NCI-H524 treated with DMSO at 0.1 percent for 48 hours (cell line): ENCODE measurements around the gene PKNOX2.
A peak's percentile ranks its signal among the peaks of the same experiment; 100 is the strongest.

ENCODE experiments used
- DNase-seq: peaks from one replicate; lab custom pipeline; 2025; lab: John Stamatoyannopoulos, UW

The PKNOX2 gene

GRCh38 chr11:125286486-125286885 is 121.9 kb downstream of the PKNOX2 start:
- no peak for DNase-seq

DNA sequence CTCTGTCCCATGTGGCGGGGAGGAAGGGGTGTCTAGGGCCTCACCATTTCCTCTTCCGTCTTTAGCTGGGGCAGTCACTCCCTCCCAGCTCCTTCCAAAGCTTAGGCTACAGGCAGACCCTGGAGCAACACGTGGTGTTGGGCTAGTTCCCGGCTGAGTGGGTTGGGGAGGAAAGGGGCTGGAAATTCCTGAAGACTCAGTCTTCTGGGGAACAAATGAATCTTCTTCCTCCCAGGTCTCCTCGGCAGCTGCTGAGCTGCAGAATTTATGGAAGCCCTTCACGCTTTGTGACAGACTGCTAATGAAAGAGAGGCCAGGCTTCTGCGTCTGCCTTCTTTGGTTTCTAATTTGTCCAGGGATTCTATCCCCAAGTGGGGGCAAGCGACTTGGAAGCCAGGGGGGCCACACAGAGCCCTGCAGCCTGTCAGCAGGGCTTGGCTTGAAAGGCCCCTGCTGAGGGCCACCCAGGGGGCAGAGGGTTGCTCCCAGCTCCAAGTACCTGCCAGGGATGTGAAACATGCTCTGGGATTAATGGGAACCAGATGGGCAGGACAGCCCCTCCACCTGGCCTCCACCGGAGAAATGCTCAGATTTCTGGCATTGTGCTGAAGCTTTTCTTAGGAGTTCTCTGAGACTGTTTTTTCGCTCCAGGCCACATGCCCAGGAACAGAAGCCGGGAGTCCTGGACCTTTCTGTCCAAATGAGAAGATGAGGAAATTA is 123.1 kb downstream of the PKNOX2 start:
- peak; percentile 73 for DNase-seq

- no peak for DNase-seq
These were observed 125.0 kb downstream of the PKNOX2 start for GRCh38 chr11:125289419-125290098.

DNA sequence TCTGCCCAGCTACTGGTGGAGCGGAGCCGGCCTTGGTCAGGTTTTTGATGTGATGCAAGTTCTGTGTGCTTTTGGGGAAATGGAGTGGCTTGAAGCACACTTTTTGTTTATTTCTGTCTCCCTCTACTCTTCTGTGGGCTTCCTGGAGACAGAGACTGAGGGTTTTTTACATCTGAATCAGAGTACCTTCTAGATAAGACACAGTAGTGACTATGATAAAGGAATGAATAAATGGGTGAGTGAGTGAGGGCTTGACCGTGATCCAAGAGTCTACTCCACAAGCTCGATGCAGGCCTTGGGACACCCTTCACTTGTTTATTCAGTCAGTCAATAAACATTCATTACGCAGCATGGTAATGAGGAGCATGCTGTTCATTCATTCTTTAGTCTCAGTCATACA is 125.7 kb downstream of the PKNOX2 start:
- DNase-seq = no peak

- DNase-seq = no peak
These were observed 127.5 kb downstream of the PKNOX2 start for GRCh38 chr11:125292100-125292499.

- DNase-seq = no peak
These were observed 129.0 kb downstream of the PKNOX2 start for GRCh38 chr11:125293596-125293995.

- DNase-seq = no peak
These were observed 131.4 kb downstream of the PKNOX2 start for GRCh38 chr11:125295931-125296330.

GRCh38 chr11:125297346-125297915 is 132.9 kb downstream of the PKNOX2 start:
- no peak for DNase-seq

GRCh38 chr11:125299061-125299615 is 134.6 kb downstream of the PKNOX2 start:
- DNase-seq = no peak

DNA sequence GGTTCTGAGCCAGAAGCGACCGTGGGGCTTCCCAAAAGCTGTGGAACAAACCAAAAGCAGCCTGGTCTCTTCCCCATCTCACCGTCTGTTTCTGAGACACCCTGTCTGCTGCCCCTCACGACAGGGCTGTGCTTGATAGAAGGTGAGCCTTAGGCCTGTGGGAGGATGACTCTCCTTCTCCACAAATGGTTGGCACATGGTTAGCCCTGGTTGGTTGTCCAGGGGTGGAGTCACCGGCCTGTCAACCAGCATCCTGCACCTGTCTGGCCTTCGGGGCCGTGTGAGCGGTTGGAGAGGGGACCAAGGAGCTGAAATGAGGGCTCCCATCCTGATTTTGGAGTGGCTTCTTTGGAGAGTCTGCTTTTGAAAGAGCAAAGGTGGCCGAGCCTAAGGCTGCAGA is 135.3 kb downstream of the PKNOX2 start:
- DNase-seq = no peak

GRCh38 chr11:125300791-125301218 is 136.3 kb downstream of the PKNOX2 start:
- DNase-seq = no peak

GRCh38 chr11:125301346-125301745 is 136.8 kb downstream of the PKNOX2 start:
- DNase-seq = no peak

- no peak for DNase-seq
These were observed 138.6 kb downstream of the PKNOX2 start for GRCh38 chr11:125303186-125303585.

DNA sequence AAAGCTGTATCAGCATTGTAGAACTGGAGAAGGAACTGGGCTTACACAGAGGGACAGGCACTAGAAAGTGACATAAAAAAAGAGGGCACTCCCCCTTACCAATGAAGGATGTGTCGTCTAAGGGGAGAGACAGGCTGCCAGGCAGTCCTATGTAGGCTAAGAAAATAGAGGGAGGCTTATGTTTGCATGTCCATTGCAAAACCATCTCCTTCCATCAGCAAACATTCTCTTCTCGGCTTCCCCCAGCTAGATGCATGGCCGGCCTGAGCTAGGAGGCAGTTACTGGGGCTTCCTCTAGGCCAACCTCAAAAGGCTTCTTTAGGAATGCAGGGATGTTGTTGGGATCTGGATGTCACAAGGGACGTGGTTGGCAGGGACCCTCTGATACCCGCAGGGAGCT is 139.1 kb downstream of the PKNOX2 start:
- DNase-seq = no peak

- no peak for DNase-seq
These were observed 139.6 kb downstream of the PKNOX2 start for GRCh38 chr11:125304136-125304535.

DNA sequence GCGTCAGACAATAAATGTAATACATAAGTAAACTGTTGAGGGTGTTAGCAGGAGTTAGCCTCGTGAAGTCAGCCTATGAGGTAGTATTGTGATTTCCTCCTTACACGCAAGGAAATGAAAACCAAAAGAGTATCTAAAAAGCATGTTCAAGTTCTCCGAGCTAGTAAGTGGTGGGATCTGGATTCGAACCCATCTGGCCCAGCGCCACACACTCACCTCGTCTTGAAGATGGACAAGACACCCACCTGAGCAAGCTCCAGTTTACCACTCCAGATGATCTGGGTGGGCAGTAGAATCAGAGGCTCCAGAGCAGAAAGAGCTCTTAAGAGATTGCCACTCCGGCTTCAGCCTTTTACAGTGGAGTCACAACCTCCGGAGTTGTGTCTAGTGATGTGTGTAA is 140.3 kb downstream of the PKNOX2 start:
- DNase-seq = no peak

GRCh38 chr11:125305345-125305744 is 140.8 kb downstream of the PKNOX2 start:
- no peak for DNase-seq

DNA sequence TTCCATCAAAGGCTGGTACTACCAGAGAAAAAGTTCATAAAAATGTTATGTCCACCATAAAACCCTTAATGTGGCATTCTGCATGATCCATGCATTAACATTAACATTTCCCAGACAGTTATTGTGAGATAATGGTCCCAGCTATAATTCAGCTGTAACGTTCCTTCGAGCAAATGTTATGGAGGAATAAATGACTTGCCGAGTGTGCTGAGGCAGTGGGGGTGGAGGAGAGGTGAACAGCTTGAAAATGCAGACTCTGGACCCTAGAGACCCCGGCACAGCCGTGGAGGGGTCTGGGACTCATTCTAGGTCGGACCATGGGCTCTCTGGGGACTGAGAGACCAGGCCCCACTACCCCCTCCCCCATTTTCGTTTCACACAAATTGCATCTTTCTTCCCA is 141.9 kb downstream of the PKNOX2 start:
- no peak for DNase-seq

DNA sequence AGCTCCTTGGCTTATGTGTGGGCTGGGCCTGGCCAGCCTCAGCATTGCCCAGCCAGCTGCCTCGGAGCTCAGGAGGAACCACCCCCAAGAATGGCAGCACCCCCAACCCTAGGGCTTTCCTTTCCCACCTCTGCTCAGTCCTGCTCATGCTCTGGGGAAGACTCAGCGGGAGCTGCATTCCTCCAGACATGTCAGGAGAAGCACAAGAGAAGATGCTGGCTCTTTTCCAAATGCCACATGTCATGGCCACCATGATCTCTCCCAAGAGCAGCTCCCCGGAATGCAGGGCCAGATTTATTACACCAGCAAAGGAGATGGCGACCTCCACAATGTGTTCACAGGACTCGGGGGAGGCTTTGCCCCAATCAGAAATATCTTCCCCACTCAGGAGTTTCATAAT is 143.7 kb downstream of the PKNOX2 start:
- DNase-seq = no peak

- DNase-seq = no peak
These were observed 147.8 kb downstream of the PKNOX2 start for GRCh38 chr11:125312391-125312790.

GRCh38 chr11:125312812-125313211 is 148.3 kb downstream of the PKNOX2 start:
- no peak for DNase-seq

DNA sequence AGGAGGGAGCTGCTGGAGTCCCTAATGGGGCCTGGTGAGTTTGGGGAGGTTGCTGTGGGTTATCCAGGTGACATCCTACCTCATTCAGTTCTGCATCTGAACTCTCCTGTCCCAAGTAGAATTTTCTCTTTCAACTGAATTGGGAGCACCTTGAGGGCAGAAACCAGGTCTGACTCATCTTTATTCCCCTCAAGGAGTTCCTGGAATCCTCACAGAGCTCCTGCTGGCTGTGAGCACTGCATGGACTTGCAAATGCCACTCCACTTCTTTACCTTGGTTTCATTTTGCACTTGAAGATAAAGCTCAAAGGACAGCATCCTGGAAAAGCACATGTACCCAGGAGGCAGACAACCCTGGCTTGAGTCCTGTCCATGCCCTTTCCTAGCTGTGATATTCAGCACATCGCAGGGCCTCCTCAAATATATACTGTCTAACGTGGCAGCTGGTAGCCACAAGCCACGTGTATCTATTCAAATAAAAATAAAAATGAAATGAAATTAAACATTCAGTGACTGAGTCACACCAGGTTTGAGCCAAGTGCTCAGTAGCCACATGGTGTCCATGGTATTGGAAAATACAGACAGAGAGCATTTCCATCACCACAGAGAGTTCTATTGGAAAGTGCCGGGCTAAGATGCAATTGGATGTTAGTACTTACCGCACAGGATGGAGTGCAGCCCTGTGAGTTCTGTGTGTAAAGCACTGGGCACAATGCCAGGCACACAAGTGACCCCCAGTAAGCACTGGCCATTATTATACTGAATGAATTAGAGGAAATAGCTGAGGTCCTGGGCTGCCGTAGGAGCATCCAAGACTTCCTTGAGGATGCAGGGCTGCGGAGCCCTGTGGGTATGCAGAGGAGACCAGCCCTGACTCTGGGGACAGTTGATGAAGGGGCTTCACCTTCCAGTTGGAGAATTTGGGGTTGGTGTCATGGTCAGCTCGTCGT is 149.0 kb downstream of the PKNOX2 start:
- no peak for DNase-seq
